PFSK-1 (cell line): Measurements from ENCODE around the gene ITPRIP.

ENCODE experiments used
- POLR2AphosphoS5 ChIP-seq: IDR thresholded peaks from 2 replicates; pipeline ENCODE4 v1.6.1; 2012; ENCODE audit warnings: low read depth, mild to moderate bottlenecking, control low read depth, low read length, moderate library complexity
- SIN3A ChIP-seq: IDR thresholded peaks from 2 replicates; pipeline ENCODE4 v1.6.1; 2012; ENCODE audit warnings: mild to moderate bottlenecking, low read length, moderate library complexity, borderline replicate concordance; ENCODE audit not compliant: insufficient read depth
- TAF1 ChIP-seq: IDR thresholded peaks from 2 replicates; pipeline ENCODE4 v1.6.1; 2012; ENCODE audit warnings: low read length, control low read depth, borderline replicate concordance; ENCODE audit not compliant: insufficient read depth
- TF ChIP-seq, protein P1 (sequence below), 2 experiments: IDR thresholded peaks; 2 replicates each; pipeline versions ENCODE4 v1.6.1 to v1.8.0; 2011 to 2012; ENCODE audit warnings: low read depth in 2 of 2, low read length in 2 of 2, control low read depth in 1 of 2, inconsistent platforms in 1 of 2, mild to moderate bottlenecking in 1 of 2, moderate library complexity in 1 of 2; ENCODE audit not compliant: insufficient read depth in 1 of 2

DNA sequence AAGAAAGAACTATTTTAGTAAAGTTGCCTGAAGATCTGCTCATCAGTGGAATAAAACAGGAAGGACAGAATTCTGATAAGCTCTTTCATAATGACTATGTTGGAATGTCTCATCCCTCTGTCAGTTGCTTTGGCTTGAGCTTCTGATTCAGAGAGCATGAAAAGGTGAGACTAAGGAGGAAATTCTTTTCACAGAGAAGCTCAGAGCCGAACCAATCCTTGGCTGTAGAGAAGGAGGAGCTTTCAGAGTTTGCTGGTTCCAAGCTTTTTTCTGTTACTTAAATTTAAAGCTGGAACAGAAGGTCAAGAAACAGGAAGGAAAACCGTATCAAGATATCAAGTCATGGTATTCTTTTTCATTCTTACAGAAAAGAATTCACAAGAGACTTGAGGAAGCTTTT is 45.3 kb downstream of the ITPRIP start:
- TF ChIP-seq SIN3A: no peak
- TF ChIP-seq, protein P1, sequence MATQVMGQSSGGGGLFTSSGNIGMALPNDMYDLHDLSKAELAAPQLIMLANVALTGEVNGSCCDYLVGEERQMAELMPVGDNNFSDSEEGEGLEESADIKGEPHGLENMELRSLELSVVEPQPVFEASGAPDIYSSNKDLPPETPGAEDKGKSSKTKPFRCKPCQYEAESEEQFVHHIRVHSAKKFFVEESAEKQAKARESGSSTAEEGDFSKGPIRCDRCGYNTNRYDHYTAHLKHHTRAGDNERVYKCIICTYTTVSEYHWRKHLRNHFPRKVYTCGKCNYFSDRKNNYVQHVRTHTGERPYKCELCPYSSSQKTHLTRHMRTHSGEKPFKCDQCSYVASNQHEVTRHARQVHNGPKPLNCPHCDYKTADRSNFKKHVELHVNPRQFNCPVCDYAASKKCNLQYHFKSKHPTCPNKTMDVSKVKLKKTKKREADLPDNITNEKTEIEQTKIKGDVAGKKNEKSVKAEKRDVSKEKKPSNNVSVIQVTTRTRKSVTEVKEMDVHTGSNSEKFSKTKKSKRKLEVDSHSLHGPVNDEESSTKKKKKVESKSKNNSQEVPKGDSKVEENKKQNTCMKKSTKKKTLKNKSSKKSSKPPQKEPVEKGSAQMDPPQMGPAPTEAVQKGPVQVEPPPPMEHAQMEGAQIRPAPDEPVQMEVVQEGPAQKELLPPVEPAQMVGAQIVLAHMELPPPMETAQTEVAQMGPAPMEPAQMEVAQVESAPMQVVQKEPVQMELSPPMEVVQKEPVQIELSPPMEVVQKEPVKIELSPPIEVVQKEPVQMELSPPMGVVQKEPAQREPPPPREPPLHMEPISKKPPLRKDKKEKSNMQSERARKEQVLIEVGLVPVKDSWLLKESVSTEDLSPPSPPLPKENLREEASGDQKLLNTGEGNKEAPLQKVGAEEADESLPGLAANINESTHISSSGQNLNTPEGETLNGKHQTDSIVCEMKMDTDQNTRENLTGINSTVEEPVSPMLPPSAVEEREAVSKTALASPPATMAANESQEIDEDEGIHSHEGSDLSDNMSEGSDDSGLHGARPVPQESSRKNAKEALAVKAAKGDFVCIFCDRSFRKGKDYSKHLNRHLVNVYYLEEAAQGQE (IDR thresholded peaks at IDR 0.05; ENCODE audit: insufficient read depth in 1 of 2, low read depth in 2 of 2, low read length in 2 of 2): no peak
- no peak for TF ChIP-seq POLR2AphosphoS5
- TF ChIP-seq TAF1: no peak
